B cell (primary cell): ENCODE measurements around the gene UTS2B. TPM values are rescaled to one million over a fixed set of nuclear protein-coding genes. Genes with fewer than 3 reads are reported as not detected.

Experiments
- ATAC-seq: fragments of 200-7000 bp; cut with Tn5 transposase; one replicate; pipeline ENCODE4 v1.10.0; 2021; ENCODE audit warnings: low read depth, mild to moderate bottlenecking, moderate number of reproducible peaks, moderate library complexity
- CTCF ChIA-PET: fragments of 350-600 bp; sonication (Branson Sonifier 250); formaldehyde crosslinking; loops from one replicate; lab custom pipeline; 2021; ENCODE audit warnings: antibody characterized with exemption, inconsistent platforms; lab: Charles Lee
- POLR2A ChIA-PET: fragments of 350-600 bp; sonication (Branson Sonifier 250); formaldehyde crosslinking; loops from one replicate; lab custom pipeline; 2021; ENCODE audit warnings: antibody characterized with exemption; lab: Charles Lee
- DNase-seq: peaks from one replicate; pipeline ENCODE4 v3.0.0; 2013
- H2AFZ ChIP-seq: 2 replicates; pipeline ENCODE4 v1.6.1; 2012; ENCODE audit warnings: mild to moderate bottlenecking, low read depth, low read length; ENCODE audit not compliant: insufficient read depth, poor library complexity, severe bottlenecking
- H3K27ac ChIP-seq, 2 donors: 1 replicate in 1 of 2; 2 replicates in 1 of 2; pipeline ENCODE4 v1.5.1; 2012 to 2013; ENCODE audit warnings: low read length in 2 of 2, mild to moderate bottlenecking in 2 of 2, moderate library complexity in 1 of 2
- H3K27me3 ChIP-seq, 4 experiments: fragments of 200-600 bp in 1 of 4; sonication (generic) in 1 of 4; replicated peaks in 1 of 4; 1 replicate in 2 of 4; 2 replicates in 2 of 4; pipeline versions ENCODE4 v1.6.1 to v1.7.0; 2013 to 2016; ENCODE audit warnings: low read length in 3 of 4, mild to moderate bottlenecking in 2 of 4, mixed read lengths in 1 of 4, moderate library complexity in 1 of 4; ENCODE audit not compliant: insufficient read depth in 4 of 4, control insufficient read depth in 3 of 4; ENCODE audit errors: control extremely low read depth in 1 of 4
- H3K36me3 ChIP-seq, 2 experiments: replicated peaks in 1 of 2; 1 replicate in 1 of 2; 2 replicates in 1 of 2; pipeline versions ENCODE4 v1.6.1 to v1.7.1; 2013; ENCODE audit warnings: low read length in 1 of 2; ENCODE audit not compliant: insufficient read depth in 2 of 2, control insufficient read depth in 1 of 2; ENCODE audit errors: control extremely low read depth in 1 of 2, extremely low read depth in 1 of 2
- H3K4me1 ChIP-seq, 2 donors: fragments of 200-600 bp in 1 of 2; sonication (generic) in 1 of 2; 1 replicate in 1 of 2; 2 replicates in 1 of 2; pipeline versions ENCODE4 v1.5.1 to v1.6.1; 2013 to 2017; ENCODE audit warnings: low read length in 2 of 2; ENCODE audit not compliant: control insufficient read depth in 2 of 2, insufficient read depth in 2 of 2
- H3K4me2 ChIP-seq: replicated peaks from 2 replicates; pipeline ENCODE3; 2012; ENCODE audit warnings: mild to moderate bottlenecking, low read depth, low read length; ENCODE audit not compliant: poor library complexity, severe bottlenecking
- H3K4me3 ChIP-seq, 5 experiments: fragments of 200-600 bp in 1 of 5; sonication (generic) in 1 of 5; 1 replicate in 3 of 5; 2 replicates in 2 of 5; pipeline versions ENCODE4 v1.5.1 to v1.7.0; 2011 to 2016; ENCODE audit warnings: low read length in 4 of 5, mild to moderate bottlenecking in 4 of 5, low read depth in 2 of 5, control low read depth in 1 of 5, moderate library complexity in 1 of 5; ENCODE audit not compliant: insufficient read depth in 1 of 5; ENCODE audit errors: control extremely low read depth in 1 of 5, extremely low read depth in 1 of 5
- H3K79me2 ChIP-seq: fragments of 200-600 bp; sonication (generic); one replicate; pipeline ENCODE4 v1.6.0; 2016; ENCODE audit warnings: low read length; ENCODE audit not compliant: control insufficient read depth, insufficient read depth
- H3K9ac ChIP-seq: fragments of 200-600 bp; sonication (generic); 2 replicates; pipeline ENCODE4 v1.6.1; 2017; ENCODE audit warnings: mild to moderate bottlenecking, low read length, moderate library complexity
- H3K9me3 ChIP-seq, 3 donors: one replicate each; pipeline versions ENCODE4 v1.6.1 to v1.7.1; 2013; ENCODE audit warnings: low read length in 2 of 3; ENCODE audit not compliant: control insufficient read depth in 2 of 3, insufficient read depth in 1 of 3; ENCODE audit errors: control extremely low read depth in 1 of 3
- H4K20me1 ChIP-seq: 2 replicates; pipeline ENCODE4 v1.6.0; 2012; ENCODE audit warnings: mild to moderate bottlenecking, low read length; ENCODE audit not compliant: insufficient read depth, control insufficient read depth, poor library complexity, severe bottlenecking
- H3K27ac Mint-ChIP-seq: one replicate; pipeline ENCODE4 v1.8.0; 2021; ENCODE audit warnings: mixed read lengths
- H3K27me3 Mint-ChIP-seq: one replicate; pipeline ENCODE4 v1.8.0; 2021; ENCODE audit warnings: mixed read lengths
- H3K4me1 Mint-ChIP-seq: one replicate; pipeline ENCODE4 v1.8.0; 2021; ENCODE audit warnings: mixed read lengths
- H3K4me3 Mint-ChIP-seq: one replicate; pipeline ENCODE4 v1.8.0; 2021; ENCODE audit warnings: mixed read lengths
- H3K9me3 Mint-ChIP-seq: one replicate; pipeline ENCODE4 v1.8.0; 2022; ENCODE audit warnings: mixed read lengths; ENCODE audit not compliant: insufficient read depth
- CTCF ChIP-seq: fragments of 200-600 bp; IDR thresholded peaks from one replicate; pipeline ENCODE4 v1.8.0; 2022; ENCODE audit warnings: antibody characterized with exemption, mild to moderate bottlenecking
- EZH2 ChIP-seq: IDR thresholded peaks from 2 replicates; pipeline ENCODE4 v1.6.1; 2012; ENCODE audit warnings: borderline replicate concordance, low read depth, mild to moderate bottlenecking, moderate library complexity, low read length; ENCODE audit not compliant: insufficient read depth, poor library complexity, severe bottlenecking
- WGBS: methylation state at CpG from one replicate; pipeline ENCODE4 v1.1.5; 2013; ENCODE audit warnings: missing lambda C conversion rate; ENCODE audit not compliant: insufficient coverage; 5-methylcytosine and 5-hydroxymethylcytosine counted together
- intact Hi-C: fragments of 100-400 bp; cut with micrococcal nuclease; formaldehyde crosslinking; loops from one replicate; pipeline ENCODE4 v1.10.0; 2022
- polyA plus RNA-seq: library from polyadenylated mRNA; depleted of rRNA; stranded (reverse); fragments of >200 nt; gene quantifications from 2 replicates; pipeline ENCODE4 v1.2.3, GENCODE V29; 2012
- total RNA-seq, 2 donors: library from RNA; stranded (reverse); fragments of 120-200 nt in 1 of 2; gene quantifications; 1 replicate in 1 of 2; 2 replicates in 1 of 2; pipeline versions ENCODE4 v1.2.3 to v1.2.4, GENCODE V29; 2013 to 2022

UTS2B gene
- total and polyA plus RNA-seq, 2 donors (not counting 1 experiment from before 2014, with no cell fraction given) = 1.8 to 2.0 TPM

DNA sequence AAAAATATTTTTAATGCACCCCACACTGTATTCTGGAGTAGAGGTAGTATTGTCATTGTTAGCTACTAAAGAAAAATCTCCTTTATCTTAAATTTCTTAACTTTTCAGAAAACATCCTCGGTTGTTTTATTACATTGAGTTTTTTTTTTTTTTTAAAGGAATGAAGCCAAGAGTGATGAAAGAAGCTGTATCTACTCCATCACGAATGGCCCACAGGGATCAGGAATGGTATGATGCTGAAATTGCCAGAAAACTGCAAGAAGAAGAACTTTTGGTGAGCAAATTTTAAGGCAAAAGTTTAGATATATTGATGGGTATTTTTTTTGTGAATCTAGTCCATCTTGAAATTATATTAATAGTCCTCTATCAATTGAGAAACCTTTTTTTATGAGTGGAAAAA lies 49.7 kb upstream of the UTS2B start:
- peaks cover 23 to 31% of the 10 kb centered on the region in 2 donors for H3K4me1 ChIP-seq
- intact Hi-C loops = no loop called here
- ChIA-PET POLR2A (no interaction called here), CTCF (interaction anchor here (0.6 to 1.5 kb wide), 6 partner anchors 36 to 268 kb away, joined by 3 to 4 read pairs (median 3); no protein-coding TSS in a partner anchor)
- H3K79me2 ChIP-seq = peaks cover under 1% of the 10 kb centered on the region
- peaks cover 12 to 61% of the 10 kb centered on the region in 2 experiments for H3K36me3 ChIP-seq
- TF ChIP-seq CTCF (no peak), EZH2 (no peak)
- peak overlapping the region in 1 of 2 donors; percentile 55 for H3K27ac ChIP-seq
- DNase-seq (no peak), ATAC-seq (no peak)
- no peak overlapping the region for H3K4me2 ChIP-seq
- no peaks in the 10 kb centered on the region for H3K9me3 Mint-ChIP-seq
- H3K9ac ChIP-seq = no peak overlapping the region
- H3K27me3 ChIP-seq = no peaks in the 10 kb centered on the region
- H3K4me3 ChIP-seq = no peak overlapping the region
- no peaks in the 10 kb centered on the region for H3K9me3 ChIP-seq
- H3K4me1 Mint-ChIP-seq = peaks cover 28% of the 10 kb centered on the region
- no peak overlapping the region for H2AFZ ChIP-seq
- H3K27me3 Mint-ChIP-seq = no peaks in the 10 kb centered on the region
- WGBS = 100% methylated on average over 1 of the region's 2 CpGs
- H3K27ac Mint-ChIP-seq = no peak overlapping the region
- H4K20me1 ChIP-seq = no peaks in the 10 kb centered on the region
- no peak overlapping the region for H3K4me3 Mint-ChIP-seq

- Histone ChIP-seq H3K4me3 (no peak overlapping the region), H4K20me1 (no peaks in the 10 kb centered on the region), H3K9me3 (no peaks in the 10 kb centered on the region), H3K27ac (peak overlapping the region in 1 of 2 donors; percentile 55), H3K79me2 (peaks cover 6% of the 10 kb centered on the region), H3K4me2 (peak overlapping the region; percentile 12), H2AFZ (no peak overlapping the region), H3K27me3 (no peaks in the 10 kb centered on the region), H3K36me3 (peaks cover 10 to 67% of the 10 kb centered on the region in 2 experiments), H3K9ac (no peak overlapping the region), H3K4me1 (peaks cover 23 to 31% of the 10 kb centered on the region in 2 donors)
- TF ChIP-seq CTCF = no peak
- no peak for TF ChIP-seq EZH2
- Mint-ChIP-seq H3K27me3 (no peaks in the 10 kb centered on the region), H3K4me3 (no peak overlapping the region), H3K27ac (peak overlapping the region; percentile 43), H3K9me3 (no peaks in the 10 kb centered on the region), H3K4me1 (peaks cover 28% of the 10 kb centered on the region)
- no CpG with 5 or more reads among the region's 2 CpGs for WGBS
- ATAC-seq (no peak), DNase-seq (peak; percentile 37)
- CTCF ChIA-PET = interaction anchor here (1.2 to 1.5 kb wide), 3 partner anchors 134 to 136 kb away, joined by 3 to 4 read pairs (median 3); no protein-coding TSS in a partner anchor
- intact Hi-C loops = no loop called here
- POLR2A ChIA-PET = no interaction called here
These were observed 49.1 kb upstream of the UTS2B start for GRCh38 chr3:191379446-191379845.
